Neural cell (in vitro differentiated cells): Measurements from ENCODE around the gene NSL1. TPM values are rescaled to one million over a fixed set of nuclear protein-coding genes. Genes with fewer than 3 reads are reported as not detected.

ENCODE experiments used
- H2AFZ ChIP-seq: fragments of 200-600, 300-800 bp; sonication (generic), shearing (Covaris generic); 2 replicates; pipeline ENCODE4 v1.6.0; 2014; ENCODE audit warnings: low read depth, mild to moderate bottlenecking, antibody characterized with exemption, low read length, moderate library complexity
- H3F3A ChIP-seq: fragments of 200-600 bp; shearing (Covaris generic); 2 replicates; pipeline ENCODE4 v1.6.1; 2016; ENCODE audit warnings: mild to moderate bottlenecking, moderate library complexity, mixed read lengths, antibody characterized with exemption, low read length; ENCODE audit not compliant: insufficient read depth, poor library complexity, severe bottlenecking
- H3K27ac ChIP-seq: fragments of 200-600, 300-800 bp; sonication (generic), shearing (Covaris generic); 2 replicates; pipeline ENCODE4 v1.5.1; 2014; ENCODE audit warnings: mild to moderate bottlenecking, low read length, moderate library complexity
- H3K27me3 ChIP-seq: fragments of 300-800, 200-600 bp; sonication (generic), shearing (Covaris generic); 2 replicates; pipeline ENCODE4 v1.6.0; 2014; ENCODE audit warnings: mild to moderate bottlenecking, low read depth, low read length, moderate library complexity; ENCODE audit not compliant: insufficient read depth
- H3K36me3 ChIP-seq: fragments of 300-800, 200-600 bp; sonication (generic), shearing (Covaris generic); 2 replicates; pipeline ENCODE4 v1.5.1; 2014; ENCODE audit warnings: mild to moderate bottlenecking, antibody characterized with exemption, low read length, moderate library complexity; ENCODE audit not compliant: insufficient read depth
- H3K4me2 ChIP-seq: fragments of 300-800, 200-600 bp; sonication (generic), shearing (Covaris generic); 2 replicates; pipeline ENCODE4 v1.6.0; 2014; ENCODE audit warnings: mild to moderate bottlenecking, low read length
- H3K4me3 ChIP-seq: fragments of 300-800, 200-600 bp; sonication (generic), shearing (Covaris generic); 2 replicates; pipeline ENCODE4 v1.5.1; 2014; ENCODE audit warnings: mild to moderate bottlenecking, low read length, moderate library complexity
- H3K79me2 ChIP-seq: fragments of 200-600 bp; shearing (Covaris generic); replicated peaks from 2 replicates; pipeline ENCODE4 v1.6.0; 2014; ENCODE audit warnings: mild to moderate bottlenecking, low read length, moderate library complexity; ENCODE audit not compliant: insufficient read depth
- H3K9ac ChIP-seq: fragments of 300-800, 200-600 bp; sonication (generic), shearing (Covaris generic); 2 replicates; pipeline ENCODE4 v1.6.1; 2016; ENCODE audit warnings: mild to moderate bottlenecking, low read length, mixed read lengths
- H3K9me2 ChIP-seq: fragments of 200-600 bp; shearing (Covaris generic); 2 replicates; pipeline ENCODE4 v1.6.1; 2016; ENCODE audit warnings: mild to moderate bottlenecking, low read length, mixed read lengths; ENCODE audit not compliant: insufficient read depth
- H3K9me3 ChIP-seq: fragments of 200-600, 300-800 bp; sonication (generic), shearing (Covaris generic); 2 replicates; pipeline ENCODE4 v1.6.1; 2016; ENCODE audit warnings: mild to moderate bottlenecking, mixed run types, low read length, moderate library complexity, mixed read lengths
- H4K20me1 ChIP-seq: fragments of 200-600 bp; shearing (Covaris generic); 2 replicates; pipeline ENCODE4 v1.6.1; 2016; ENCODE audit warnings: mild to moderate bottlenecking, mixed run types; ENCODE audit not compliant: insufficient read depth
- EP300 ChIP-seq: fragments of 450-650 bp; conservative IDR thresholded peaks from 2 replicates; pipeline ENCODE4 v1.6.1; 2014; ENCODE audit warnings: antibody characterized with exemption, mild to moderate bottlenecking, moderate library complexity; ENCODE audit not compliant: poor library complexity, severe bottlenecking
- EZH2 ChIP-seq: fragments of 200-600, 300-800 bp; shearing (Covaris generic), sonication (generic); IDR thresholded peaks from 2 replicates; pipeline ENCODE4 v1.6.1; 2014; ENCODE audit warnings: antibody characterized with exemption, low read length, borderline replicate concordance, mild to moderate bottlenecking; ENCODE audit not compliant: insufficient read depth, poor library complexity, severe bottlenecking
- MXI1 ChIP-seq: fragments of 450-650 bp; conservative IDR thresholded peaks from 2 replicates; pipeline ENCODE4 v1.6.1; 2014; ENCODE audit warnings: antibody characterized with exemption, mild to moderate bottlenecking; ENCODE audit not compliant: poor library complexity, severe bottlenecking
- POLR2AphosphoS5 ChIP-seq: IDR thresholded peaks from 2 replicates; pipeline ENCODE4 v1.6.1; 2012
- RAD21 ChIP-seq: fragments of 450-650 bp; conservative IDR thresholded peaks from 2 replicates; pipeline ENCODE4 v1.6.1; 2014; ENCODE audit warnings: antibody characterized with exemption, mild to moderate bottlenecking, moderate library complexity
- SMC3 ChIP-seq: fragments of 450-650 bp; conservative IDR thresholded peaks from 2 replicates; pipeline ENCODE4 v1.6.1; 2014; ENCODE audit warnings: antibody characterized with exemption, mild to moderate bottlenecking, moderate library complexity; ENCODE audit not compliant: poor library complexity
- TAF1 ChIP-seq: IDR thresholded peaks from 2 replicates; pipeline ENCODE4 v1.6.1; 2012; ENCODE audit warnings: low read depth
- polyA plus RNA-seq: library from polyadenylated mRNA; depleted of rRNA; stranded (reverse); fragments of >200 nt; gene quantifications from 2 replicates; pipeline ENCODE4 v1.2.3, GENCODE V29; 2014
- TF ChIP-seq, protein P1 (sequence below): IDR thresholded peaks from 2 replicates; pipeline ENCODE4 v1.6.1; 2012; ENCODE audit warnings: borderline replicate concordance
- TF ChIP-seq, protein P2 (sequence below): fragments of 450-650 bp; IDR thresholded peaks from 2 replicates; pipeline ENCODE4 v1.5.1; 2014; ENCODE audit warnings: antibody characterized with exemption, mild to moderate bottlenecking, moderate library complexity; ENCODE audit not compliant: poor library complexity, severe bottlenecking

The NSL1 gene
- polyA plus RNA-seq, 1 donor from 2014 or later, result 40.4 TPM

DNA sequence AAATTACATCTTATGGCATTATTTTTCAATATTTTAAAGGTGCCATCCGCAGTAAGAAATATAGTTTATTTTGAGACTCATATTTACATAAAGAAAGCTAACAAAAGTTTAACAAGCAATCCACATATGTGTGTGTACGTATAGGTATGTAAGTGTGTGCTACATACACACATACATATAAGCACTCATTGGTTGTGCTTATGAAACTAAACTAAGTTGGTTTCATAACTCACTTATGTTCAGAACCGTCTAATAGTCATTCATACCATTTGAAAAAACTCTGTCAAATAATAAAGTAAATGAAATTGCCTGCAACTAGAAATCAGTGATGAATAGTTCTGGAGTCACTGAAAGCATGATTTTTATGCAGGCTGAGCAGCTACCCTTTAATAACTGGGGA lies 14.2 kb upstream of the NSL1 start:
- no peak for TF ChIP-seq RAD21
- TF ChIP-seq TAF1, result no peak
- Histone ChIP-seq H3K4me2 (no peak overlapping the region), H3K36me3 (peaks cover 6% of the 10 kb centered on the region), H3K9me2 (no peaks in the 10 kb centered on the region), H3K27ac (no peak overlapping the region), H4K20me1 (no peaks in the 10 kb centered on the region), H3K4me3 (no peak overlapping the region), H3K27me3 (no peaks in the 10 kb centered on the region), H3F3A (no peaks in the 10 kb centered on the region), H2AFZ (no peak overlapping the region), H3K9ac (no peak overlapping the region), H3K79me2 (no peaks in the 10 kb centered on the region), H3K9me3 (no peaks in the 10 kb centered on the region)

DNA sequence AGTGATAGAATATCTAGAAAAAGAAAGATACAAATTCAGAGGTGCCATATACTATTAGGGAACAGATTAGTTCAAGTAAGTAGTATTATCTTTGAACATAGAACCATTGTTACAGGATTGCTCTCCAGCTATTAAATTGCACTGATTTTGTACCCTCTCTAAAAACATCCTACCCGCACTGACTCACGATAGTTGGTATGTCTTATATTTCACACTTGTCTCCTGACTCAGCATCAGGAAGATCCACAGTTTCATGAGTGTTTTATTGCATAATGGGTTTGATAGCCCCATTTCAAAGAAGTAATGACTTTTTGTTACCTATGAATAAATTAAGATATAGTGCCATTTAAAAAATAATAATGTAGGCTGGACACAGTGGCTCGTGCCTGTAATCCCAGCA lies 6.1 kb upstream of the NSL1 start:
- Histone ChIP-seq H3K9me2 (no peaks in the 10 kb centered on the region), H4K20me1 (no peaks in the 10 kb centered on the region), H2AFZ (no peak overlapping the region), H3K27ac (no peak overlapping the region), H3K79me2 (peaks cover 3% of the 10 kb centered on the region), H3K27me3 (no peaks in the 10 kb centered on the region), H3K36me3 (no peaks in the 10 kb centered on the region), H3K4me2 (no peak overlapping the region), H3F3A (no peaks in the 10 kb centered on the region), H3K9me3 (no peaks in the 10 kb centered on the region), H3K9ac (no peak overlapping the region), H3K4me3 (no peak overlapping the region)
- TF ChIP-seq POLR2AphosphoS5 (no peak), MXI1 (no peak), EP300 (no peak), RAD21 (no peak), TAF1 (no peak), SMC3 (no peak), EZH2 (no peak)
- TF ChIP-seq, protein P1, sequence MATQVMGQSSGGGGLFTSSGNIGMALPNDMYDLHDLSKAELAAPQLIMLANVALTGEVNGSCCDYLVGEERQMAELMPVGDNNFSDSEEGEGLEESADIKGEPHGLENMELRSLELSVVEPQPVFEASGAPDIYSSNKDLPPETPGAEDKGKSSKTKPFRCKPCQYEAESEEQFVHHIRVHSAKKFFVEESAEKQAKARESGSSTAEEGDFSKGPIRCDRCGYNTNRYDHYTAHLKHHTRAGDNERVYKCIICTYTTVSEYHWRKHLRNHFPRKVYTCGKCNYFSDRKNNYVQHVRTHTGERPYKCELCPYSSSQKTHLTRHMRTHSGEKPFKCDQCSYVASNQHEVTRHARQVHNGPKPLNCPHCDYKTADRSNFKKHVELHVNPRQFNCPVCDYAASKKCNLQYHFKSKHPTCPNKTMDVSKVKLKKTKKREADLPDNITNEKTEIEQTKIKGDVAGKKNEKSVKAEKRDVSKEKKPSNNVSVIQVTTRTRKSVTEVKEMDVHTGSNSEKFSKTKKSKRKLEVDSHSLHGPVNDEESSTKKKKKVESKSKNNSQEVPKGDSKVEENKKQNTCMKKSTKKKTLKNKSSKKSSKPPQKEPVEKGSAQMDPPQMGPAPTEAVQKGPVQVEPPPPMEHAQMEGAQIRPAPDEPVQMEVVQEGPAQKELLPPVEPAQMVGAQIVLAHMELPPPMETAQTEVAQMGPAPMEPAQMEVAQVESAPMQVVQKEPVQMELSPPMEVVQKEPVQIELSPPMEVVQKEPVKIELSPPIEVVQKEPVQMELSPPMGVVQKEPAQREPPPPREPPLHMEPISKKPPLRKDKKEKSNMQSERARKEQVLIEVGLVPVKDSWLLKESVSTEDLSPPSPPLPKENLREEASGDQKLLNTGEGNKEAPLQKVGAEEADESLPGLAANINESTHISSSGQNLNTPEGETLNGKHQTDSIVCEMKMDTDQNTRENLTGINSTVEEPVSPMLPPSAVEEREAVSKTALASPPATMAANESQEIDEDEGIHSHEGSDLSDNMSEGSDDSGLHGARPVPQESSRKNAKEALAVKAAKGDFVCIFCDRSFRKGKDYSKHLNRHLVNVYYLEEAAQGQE, result no peak
- TF ChIP-seq, protein P2, sequence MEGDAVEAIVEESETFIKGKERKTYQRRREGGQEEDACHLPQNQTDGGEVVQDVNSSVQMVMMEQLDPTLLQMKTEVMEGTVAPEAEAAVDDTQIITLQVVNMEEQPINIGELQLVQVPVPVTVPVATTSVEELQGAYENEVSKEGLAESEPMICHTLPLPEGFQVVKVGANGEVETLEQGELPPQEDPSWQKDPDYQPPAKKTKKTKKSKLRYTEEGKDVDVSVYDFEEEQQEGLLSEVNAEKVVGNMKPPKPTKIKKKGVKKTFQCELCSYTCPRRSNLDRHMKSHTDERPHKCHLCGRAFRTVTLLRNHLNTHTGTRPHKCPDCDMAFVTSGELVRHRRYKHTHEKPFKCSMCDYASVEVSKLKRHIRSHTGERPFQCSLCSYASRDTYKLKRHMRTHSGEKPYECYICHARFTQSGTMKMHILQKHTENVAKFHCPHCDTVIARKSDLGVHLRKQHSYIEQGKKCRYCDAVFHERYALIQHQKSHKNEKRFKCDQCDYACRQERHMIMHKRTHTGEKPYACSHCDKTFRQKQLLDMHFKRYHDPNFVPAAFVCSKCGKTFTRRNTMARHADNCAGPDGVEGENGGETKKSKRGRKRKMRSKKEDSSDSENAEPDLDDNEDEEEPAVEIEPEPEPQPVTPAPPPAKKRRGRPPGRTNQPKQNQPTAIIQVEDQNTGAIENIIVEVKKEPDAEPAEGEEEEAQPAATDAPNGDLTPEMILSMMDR, result no peak

DNA sequence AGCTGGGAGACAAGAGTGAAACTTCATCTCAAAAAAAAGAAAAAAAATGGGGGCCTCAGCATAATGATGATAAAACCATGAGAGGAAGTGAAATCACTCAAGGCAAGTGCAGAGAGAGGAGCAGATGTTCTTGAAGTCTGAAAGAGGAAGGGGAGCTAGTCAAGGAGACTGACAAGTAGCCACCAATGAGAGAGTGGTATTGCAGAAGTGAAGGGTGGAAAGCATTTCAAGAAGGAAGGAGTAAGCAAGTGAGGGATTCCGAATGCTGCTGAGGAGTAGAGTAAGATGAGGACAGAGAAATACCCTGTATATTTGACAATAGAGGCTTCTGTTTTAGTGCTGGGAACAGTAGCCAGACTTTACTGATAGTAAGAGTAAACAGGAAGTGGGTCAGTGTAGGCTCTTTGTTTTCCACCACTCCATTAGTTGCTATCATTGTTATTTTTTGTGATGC lies 3.0 kb upstream of the NSL1 start:
- no peak overlapping the region for H3K4me3 ChIP-seq
- TF ChIP-seq MXI1 (no peak), EZH2 (no peak), EP300 (no peak), TAF1 (no peak), SMC3 (no peak), POLR2AphosphoS5 (no peak), RAD21 (no peak)
- TF ChIP-seq, protein P1, result no peak
- TF ChIP-seq, protein P2, result no peak
- no peaks in the 10 kb centered on the region for H4K20me1 ChIP-seq
- H3F3A ChIP-seq, result no peaks in the 10 kb centered on the region
- no peak overlapping the region for H3K4me2 ChIP-seq
- H3K9me3 ChIP-seq, result no peaks in the 10 kb centered on the region
- H3K9ac ChIP-seq, result no peak overlapping the region
- no peaks in the 10 kb centered on the region for H3K36me3 ChIP-seq
- no peaks in the 10 kb centered on the region for H3K9me2 ChIP-seq
- peaks cover 19% of the 10 kb centered on the region for H3K79me2 ChIP-seq
- H3K27me3 ChIP-seq, result no peaks in the 10 kb centered on the region
- no peak overlapping the region for H3K27ac ChIP-seq
- H2AFZ ChIP-seq, result no peak overlapping the region
